GM19025 (cell line): ENCODE measurements around the gene ARSK.

Experiments
- ATAC-seq: cut with Tn5 transposase; IDR thresholded peaks from one replicate; pipeline ENCODE4 v1.9.1; 2021; ENCODE audit warnings: mild to moderate bottlenecking, low read depth, moderate library complexity; ENCODE audit not compliant: unreplicated experiment

Gene ARSK

GRCh38 chr5:95646569-95647431 lies 91.9 kb downstream of the ARSK start, which contains the start of gene RFESD:
RFESD (plus strand) TSS chr5:95646777; CDS start chr5:95652272, 5,495 bp downstream.
- ATAC-seq = peak; percentile 98

DNA sequence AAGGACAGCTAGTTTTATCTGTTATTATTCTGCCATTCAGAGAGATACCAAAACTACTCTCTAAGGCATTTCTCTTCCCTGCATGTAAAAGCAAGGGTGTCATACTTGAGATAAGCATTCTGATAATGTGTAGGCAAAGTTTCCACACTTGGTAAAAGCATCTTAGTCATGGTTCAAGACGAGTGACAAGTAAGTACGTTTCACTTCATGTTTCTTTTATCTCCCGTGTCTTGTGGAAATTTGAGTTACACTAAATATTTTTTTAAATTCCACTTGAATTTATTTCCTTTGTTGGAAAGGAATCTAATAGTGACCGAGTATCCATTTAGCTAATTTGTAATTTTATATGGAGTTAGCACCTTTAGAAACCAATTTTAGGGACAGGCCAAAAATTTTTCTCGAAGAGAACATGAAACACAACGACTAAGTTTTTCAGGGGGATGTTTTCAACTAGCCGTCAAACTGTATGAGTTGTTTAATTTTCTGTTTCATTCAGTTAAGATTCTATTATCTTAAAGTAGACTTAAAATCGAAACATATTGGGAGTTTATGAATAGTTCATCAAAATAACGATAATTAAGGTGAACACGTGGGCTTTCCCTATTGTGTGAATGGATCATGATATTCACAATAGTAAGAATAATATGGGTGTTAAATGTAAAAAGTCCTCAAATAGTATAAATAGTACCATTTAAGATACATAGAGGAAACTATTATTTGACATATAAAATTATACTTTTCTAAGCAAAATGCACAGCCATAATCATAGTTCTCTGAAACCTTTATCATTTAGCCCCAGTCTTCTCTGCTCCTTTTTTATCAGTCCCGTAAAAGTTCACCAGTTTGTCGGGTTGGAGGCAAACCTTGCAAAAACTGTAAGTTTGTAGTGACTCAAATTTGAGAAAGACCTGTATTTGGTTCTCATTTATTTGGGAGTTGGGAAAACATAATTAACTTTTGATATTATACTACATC lies 93.3 kb downstream of the ARSK start:
- ATAC-seq = no peak

- ATAC-seq = no peak
These were observed 94.4 kb downstream of the ARSK start for GRCh38 chr5:95649274-95649673.

GRCh38 chr5:95649842-95650620 lies 95.1 kb downstream of the ARSK start:
- ATAC-seq = no peak

- no peak for ATAC-seq
These were observed 97.9 kb downstream of the ARSK start for GRCh38 chr5:95652849-95653248.

DNA sequence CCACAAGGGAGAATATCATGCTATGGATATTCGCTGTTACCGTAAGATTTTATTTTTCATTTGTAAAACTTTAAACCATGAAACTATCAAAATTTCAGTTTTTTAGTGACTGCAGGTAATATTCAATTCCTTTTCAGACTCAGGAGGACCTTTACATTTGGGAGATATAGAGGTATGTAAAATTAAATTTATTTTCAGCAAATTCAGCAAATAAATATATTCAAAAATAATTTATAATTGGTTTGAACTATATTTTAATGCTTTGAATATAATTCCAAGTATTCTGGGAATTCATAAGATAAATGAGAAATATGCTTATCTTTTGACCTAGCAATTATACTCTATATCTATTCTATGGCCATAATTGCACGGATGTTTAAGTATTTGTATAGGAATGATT lies 99.3 kb downstream of the ARSK start:
- no peak for ATAC-seq
